Mesenchymal stem cell (in vitro differentiated cells and primary cell): Measurements from ENCODE around the gene MICU1. TPM values are rescaled to one million over a fixed set of nuclear protein-coding genes. Genes with fewer than 3 reads are reported as not detected.

Source experiments
- small RNA-seq: library from polyadenylated mRNA; stranded (forward); fragments of <200 nt; extraction: miRNeasy Mini kit (QIAGEN cat#:217004); gene quantifications from one replicate; pipeline ENCODE3, GENCODE V24; 2013; ENCODE audit warnings: low read depth

MICU1 gene

Small RNA genes lying within 50 kb of the gene (small RNA-seq; reads per million reads assigned to genes)
- gene AL513185.2 (not detected), gene HMGN2P34 (not detected), gene RF00019 (not detected), gene RN7SL840P (not detected), gene RNU6-805P (not detected)
